Brain microvascular endothelial cell (primary cell): ENCODE data around the gene PPP3R1.

ENCODE experiments used
- DNase-seq: peaks from one replicate; pipeline ENCODE4 v3.0.0-alpha.2; 2020
- H3K27ac ChIP-seq: fragments of 250-450 bp; sonication (Bioruptor Pico); 2 replicates; pipeline ENCODE4 v1.5.1; 2020; ENCODE audit warnings: mild to moderate bottlenecking, moderate library complexity
- H3K27me3 ChIP-seq: fragments of 250-450 bp; sonication (Bioruptor Pico); replicated peaks from 2 replicates; pipeline ENCODE4 v1.5.1; 2020; ENCODE audit warnings: mild to moderate bottlenecking
- H3K36me3 ChIP-seq: fragments of 250-450 bp; sonication (Bioruptor Pico); replicated peaks from 2 replicates; pipeline ENCODE4 v1.5.1; 2020; ENCODE audit warnings: mild to moderate bottlenecking
- H3K4me3 ChIP-seq: 2 replicates; pipeline ENCODE4 v1.5.1; 2011; ENCODE audit warnings: low read depth, mild to moderate bottlenecking, control low read depth, low read length, moderate library complexity
- in situ Hi-C: cut with HindIII; loops from 2 replicates; pipeline ENCODE4 v1.10.0; 2017; ENCODE audit warnings: low sequenced_read_pairs, low pct_ligation_motif_present
- TF ChIP-seq, protein P1 (sequence below): IDR thresholded peaks from 2 replicates; pipeline ENCODE4 v1.5.1; 2011; ENCODE audit warnings: low read depth, mild to moderate bottlenecking, moderate library complexity, low read length, control low read depth, inconsistent platforms; ENCODE audit errors: missing control alignments

Gene PPP3R1

DNA sequence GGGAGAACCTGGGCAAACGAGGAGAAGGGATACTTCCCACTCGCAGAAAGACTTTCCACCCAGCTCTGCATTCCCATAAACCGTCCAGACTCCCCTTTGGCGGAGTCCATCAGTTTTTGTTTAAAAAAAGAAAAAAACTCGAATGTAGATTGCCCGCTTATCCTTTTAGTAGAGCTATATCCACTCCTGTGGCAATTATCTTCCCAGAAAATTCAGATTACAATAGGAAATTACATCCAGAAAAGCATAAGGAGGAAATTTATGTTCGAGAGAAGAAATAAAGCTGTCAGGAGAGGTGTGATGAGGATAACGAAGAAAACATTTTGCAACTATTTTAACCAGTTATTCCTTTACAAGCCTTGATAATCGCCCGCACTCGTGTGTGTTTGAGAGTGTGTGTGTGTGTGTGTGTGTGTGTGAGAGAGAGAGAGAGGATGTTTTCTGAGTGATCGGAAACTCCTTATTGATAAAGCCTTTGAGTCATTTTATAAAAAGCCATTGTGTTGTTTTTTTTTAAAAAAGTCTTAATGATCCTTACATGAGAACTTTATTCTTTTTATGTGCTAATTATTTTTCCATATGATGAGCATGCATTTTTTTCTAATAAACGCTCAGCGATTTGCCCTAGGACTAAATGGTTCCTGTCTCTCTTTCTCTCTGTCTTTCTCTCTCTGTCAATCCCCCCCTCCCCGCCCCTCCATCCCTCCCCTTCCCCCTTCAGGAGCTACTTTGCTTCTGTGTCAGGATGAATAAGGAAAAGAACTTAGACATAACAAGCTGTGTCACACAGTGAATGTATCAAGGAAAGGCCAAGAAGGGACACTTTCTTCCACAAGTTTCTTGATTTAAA, 1.1 kb upstream of the PPP3R1 start:
- in situ Hi-C loops, result no loop called here
- Histone ChIP-seq H3K36me3 (no peaks in the 10 kb centered on the region), H3K4me3 (peak overlapping the region; percentile 89), H3K27me3 (no peaks in the 10 kb centered on the region), H3K27ac (peak overlapping the region; percentile 94)
- DNase-seq, result no peak
- TF ChIP-seq, protein P1, sequence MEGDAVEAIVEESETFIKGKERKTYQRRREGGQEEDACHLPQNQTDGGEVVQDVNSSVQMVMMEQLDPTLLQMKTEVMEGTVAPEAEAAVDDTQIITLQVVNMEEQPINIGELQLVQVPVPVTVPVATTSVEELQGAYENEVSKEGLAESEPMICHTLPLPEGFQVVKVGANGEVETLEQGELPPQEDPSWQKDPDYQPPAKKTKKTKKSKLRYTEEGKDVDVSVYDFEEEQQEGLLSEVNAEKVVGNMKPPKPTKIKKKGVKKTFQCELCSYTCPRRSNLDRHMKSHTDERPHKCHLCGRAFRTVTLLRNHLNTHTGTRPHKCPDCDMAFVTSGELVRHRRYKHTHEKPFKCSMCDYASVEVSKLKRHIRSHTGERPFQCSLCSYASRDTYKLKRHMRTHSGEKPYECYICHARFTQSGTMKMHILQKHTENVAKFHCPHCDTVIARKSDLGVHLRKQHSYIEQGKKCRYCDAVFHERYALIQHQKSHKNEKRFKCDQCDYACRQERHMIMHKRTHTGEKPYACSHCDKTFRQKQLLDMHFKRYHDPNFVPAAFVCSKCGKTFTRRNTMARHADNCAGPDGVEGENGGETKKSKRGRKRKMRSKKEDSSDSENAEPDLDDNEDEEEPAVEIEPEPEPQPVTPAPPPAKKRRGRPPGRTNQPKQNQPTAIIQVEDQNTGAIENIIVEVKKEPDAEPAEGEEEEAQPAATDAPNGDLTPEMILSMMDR, result no peak

DNA sequence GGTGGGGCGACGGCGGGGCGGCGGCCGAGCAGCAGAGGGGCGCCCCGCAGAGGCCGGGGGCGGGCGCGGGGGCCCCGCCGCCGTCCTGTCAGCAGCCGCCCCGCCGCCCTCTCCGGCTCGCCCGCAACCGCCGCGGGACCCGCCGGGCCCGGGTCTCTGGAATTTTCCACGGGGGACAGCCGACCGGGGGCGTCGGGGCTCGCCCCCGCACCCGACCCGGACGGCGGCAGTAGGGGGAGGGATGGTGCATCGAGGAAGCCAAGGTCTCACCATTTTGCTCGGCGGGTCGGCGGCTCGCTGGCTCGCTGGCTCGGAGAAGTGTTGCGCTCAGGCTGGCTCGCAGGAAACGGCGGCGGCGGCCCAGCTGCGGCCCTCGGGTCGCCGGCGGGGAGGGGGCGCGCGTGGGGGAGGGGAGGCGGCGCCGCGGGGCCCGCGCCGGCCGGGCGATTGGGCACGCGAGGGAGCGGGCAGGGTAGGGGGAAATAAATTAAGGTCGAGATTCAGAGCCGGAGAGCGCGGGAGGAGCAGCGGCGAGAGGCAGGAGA, 405 bp downstream of the PPP3R1 start:
- no peaks in the 10 kb centered on the region for H3K36me3 ChIP-seq
- H3K4me3 ChIP-seq, result peak overlapping the region; percentile 79
- TF ChIP-seq, protein P1, result no peak
- peak overlapping the region; percentile 77 for H3K27ac ChIP-seq
- no peak for DNase-seq
- H3K27me3 ChIP-seq, result no peaks in the 10 kb centered on the region
- in situ Hi-C loops, result no loop called here

DNA sequence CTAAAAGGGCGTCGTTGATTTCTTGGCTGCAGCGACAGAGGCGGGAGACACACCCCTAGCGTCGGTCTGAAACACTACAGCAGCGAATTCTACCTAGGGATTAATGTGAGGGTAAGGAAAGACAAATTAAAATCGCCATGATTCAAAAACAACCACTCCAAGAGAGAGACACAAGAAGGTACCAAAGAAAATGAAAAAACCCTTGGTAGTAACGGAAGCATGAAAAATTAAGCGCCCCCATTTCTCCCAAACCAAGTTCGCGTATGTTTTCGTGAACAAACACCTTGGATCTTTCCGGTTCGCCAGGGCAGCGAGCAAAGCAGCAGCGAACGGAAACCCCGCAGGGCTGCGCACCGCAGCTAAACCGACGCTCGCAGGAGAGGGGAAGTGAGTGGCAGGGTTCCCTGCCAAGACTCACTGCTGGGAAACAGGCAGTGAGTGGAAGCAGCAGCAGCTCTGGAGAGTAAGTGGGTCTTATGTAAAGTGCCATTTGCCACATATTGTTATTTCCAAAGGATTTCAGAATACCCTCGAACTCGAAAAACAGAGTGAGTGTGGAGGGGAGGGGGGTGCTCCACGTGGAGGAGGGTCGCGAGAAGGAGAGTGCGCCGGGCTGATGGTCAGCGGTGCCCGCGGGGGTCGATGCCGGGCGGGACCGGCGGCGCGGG, 1.0 kb downstream of the PPP3R1 start:
- in situ Hi-C loops, result no loop called here
- Histone ChIP-seq H3K27ac (peak overlapping the region; percentile 77), H3K27me3 (no peaks in the 10 kb centered on the region), H3K4me3 (peak overlapping the region; percentile 79), H3K36me3 (no peaks in the 10 kb centered on the region)
- TF ChIP-seq, protein P1, result peak; percentile 82
- DNase-seq, result peak; percentile 70

DNA sequence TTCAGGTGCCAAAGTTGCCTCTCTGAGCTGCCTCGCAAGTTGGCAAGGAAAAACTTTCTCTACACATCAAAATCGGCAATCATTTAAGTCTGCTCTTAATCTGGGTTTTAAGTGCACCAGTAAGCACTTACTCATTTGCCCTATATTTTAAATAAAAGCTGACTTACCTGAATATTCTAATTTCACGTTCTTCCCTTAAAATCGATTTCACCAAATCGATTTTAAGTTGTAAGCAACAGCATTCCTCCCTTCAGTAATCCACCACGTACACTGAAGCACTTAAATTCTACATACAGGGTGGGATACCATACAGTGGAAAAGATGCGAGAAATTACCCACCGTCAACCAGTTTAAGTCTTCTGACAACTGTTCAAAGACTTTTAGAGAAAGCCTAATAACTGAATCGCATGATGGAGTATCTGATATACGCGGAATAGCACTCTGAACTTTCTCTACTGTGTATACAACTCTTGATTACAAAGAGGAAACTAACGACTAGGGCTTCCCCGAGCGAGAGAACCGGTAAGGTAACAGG, 1.6 kb downstream of the PPP3R1 start:
- in situ Hi-C loops, result no loop called here
- no peak for DNase-seq

DNA sequence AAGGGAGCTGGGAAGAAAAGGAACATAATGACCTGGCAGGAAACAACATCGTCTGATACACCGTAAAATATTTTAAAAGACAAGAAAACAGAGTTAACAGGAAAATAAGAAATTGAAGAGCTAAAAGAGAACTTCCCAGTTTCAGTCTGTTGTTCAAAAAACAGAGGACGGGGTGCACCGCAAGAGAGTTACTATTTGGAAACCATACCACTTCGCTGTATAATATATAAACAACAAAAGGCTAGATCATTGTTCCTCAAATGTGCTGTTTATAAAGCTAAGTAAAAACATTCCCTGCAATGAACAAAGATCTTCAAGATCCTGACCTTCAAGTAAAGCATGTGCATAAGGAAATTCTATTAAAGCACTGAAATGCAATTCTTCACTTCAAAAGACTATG, 2.1 kb downstream of the PPP3R1 start:
- Histone ChIP-seq H3K27ac (no peak overlapping the region), H3K27me3 (no peaks in the 10 kb centered on the region), H3K36me3 (no peaks in the 10 kb centered on the region), H3K4me3 (peak overlapping the region; percentile 79)
- in situ Hi-C loops, result no loop called here
- TF ChIP-seq, protein P1, result no peak
- DNase-seq, result no peak

More for the DNA sequence above, 1.6 kb downstream of the PPP3R1 start:
- Histone ChIP-seq H3K27ac (peak overlapping the region; percentile 1), H3K36me3 (no peaks in the 10 kb centered on the region), H3K4me3 (peak overlapping the region; percentile 79), H3K27me3 (no peaks in the 10 kb centered on the region)
- TF ChIP-seq, protein P1, result no peak
